Measurements from ENCODE around the gene NHS.

The NHS gene

DNA sequence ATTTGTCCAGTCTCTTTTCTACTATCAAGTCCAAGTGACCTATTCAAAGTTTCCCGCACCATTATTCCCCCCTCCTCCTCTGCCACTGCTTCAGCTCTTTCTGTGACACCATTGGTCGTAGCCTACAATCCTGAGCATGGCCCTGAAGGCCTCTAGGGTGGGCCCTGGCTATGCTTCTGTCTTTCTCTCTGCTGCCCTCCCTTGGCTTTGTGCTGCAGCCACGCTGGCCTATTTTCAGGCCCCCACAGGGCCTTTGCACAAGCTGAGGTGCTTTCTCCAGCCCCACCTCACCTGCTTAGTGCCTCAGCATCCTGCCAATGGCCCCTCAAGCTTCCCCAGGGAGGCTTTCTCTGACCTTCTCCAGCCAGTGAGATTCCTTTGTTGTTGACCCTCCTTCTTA, 156.5 kb downstream of the NHS start:
- H3K9me3 ChIP-seq (ENCODE audit: insufficient read depth, low read length, severe bottlenecking) = no peaks in the 10 kb centered on the region
- H3K9ac ChIP-seq (ENCODE audit: low read depth, low read length) = no peak overlapping the region
- H2AFZ ChIP-seq (ENCODE audit: low read depth, low read length) = no peak overlapping the region
- ATAC-seq (ENCODE audit: insufficient read depth, low read depth) = no peak
- TF ChIP-seq, protein P1, sequence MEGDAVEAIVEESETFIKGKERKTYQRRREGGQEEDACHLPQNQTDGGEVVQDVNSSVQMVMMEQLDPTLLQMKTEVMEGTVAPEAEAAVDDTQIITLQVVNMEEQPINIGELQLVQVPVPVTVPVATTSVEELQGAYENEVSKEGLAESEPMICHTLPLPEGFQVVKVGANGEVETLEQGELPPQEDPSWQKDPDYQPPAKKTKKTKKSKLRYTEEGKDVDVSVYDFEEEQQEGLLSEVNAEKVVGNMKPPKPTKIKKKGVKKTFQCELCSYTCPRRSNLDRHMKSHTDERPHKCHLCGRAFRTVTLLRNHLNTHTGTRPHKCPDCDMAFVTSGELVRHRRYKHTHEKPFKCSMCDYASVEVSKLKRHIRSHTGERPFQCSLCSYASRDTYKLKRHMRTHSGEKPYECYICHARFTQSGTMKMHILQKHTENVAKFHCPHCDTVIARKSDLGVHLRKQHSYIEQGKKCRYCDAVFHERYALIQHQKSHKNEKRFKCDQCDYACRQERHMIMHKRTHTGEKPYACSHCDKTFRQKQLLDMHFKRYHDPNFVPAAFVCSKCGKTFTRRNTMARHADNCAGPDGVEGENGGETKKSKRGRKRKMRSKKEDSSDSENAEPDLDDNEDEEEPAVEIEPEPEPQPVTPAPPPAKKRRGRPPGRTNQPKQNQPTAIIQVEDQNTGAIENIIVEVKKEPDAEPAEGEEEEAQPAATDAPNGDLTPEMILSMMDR (IDR thresholded peaks at IDR 0.05; ENCODE audit: borderline replicate concordance, extremely low read depth, low read length, poor library complexity, severe bottlenecking) = no peak
- no peaks in the 10 kb centered on the region for H4K20me1 ChIP-seq (ENCODE audit: insufficient read depth, low read length)
- H3K36me3 ChIP-seq (ENCODE audit: insufficient read depth, low read length) = no peaks in the 10 kb centered on the region
- no peaks in the 10 kb centered on the region for H3K27me3 ChIP-seq (ENCODE audit: insufficient read depth, low read length, poor library complexity)
- H3K27ac ChIP-seq (ENCODE audit: low read length) = no peak overlapping the region
- no peak overlapping the region for H3K4me2 ChIP-seq (ENCODE audit: insufficient read depth, low read length)
- no peaks in the 10 kb centered on the region for H3K79me2 ChIP-seq (ENCODE audit: insufficient read depth, low read length)
- no peak overlapping the region for H3K4me3 ChIP-seq (ENCODE audit: low read depth in 1 of 2, low read length in 2 of 2)
- H3K4me1 ChIP-seq (ENCODE audit: insufficient read depth, low read length) = 0 out of 2 replicates have a peak, but pooled peaks cover 2% of the 10 kb centered on the region
- DNase-seq = no peak

DNA sequence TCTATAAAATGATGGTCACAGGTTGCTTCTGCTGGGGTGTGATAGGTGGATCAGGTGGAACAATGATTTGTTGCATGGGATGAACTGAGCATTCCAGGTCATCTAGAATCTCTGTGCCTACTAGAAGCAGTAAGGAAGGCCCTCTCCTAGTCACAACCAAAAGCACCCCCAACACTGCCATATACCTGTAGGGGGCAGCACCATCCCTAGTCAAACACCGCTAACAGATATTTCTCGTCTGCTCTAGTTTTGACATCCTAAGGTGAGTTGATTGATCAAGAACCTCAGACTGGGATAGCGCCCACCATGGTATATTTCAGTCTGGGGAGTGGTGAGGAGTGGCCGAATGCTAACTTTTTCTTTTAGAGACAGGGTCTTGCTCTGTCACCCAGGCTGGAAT, 160.2 kb downstream of the NHS start:
- no peak overlapping the region for H3K9ac ChIP-seq (ENCODE audit: low read depth, low read length)
- DNase-seq = peak; percentile 8
- no peaks in the 10 kb centered on the region for H3K36me3 ChIP-seq (ENCODE audit: insufficient read depth, low read length)
- ATAC-seq (ENCODE audit: insufficient read depth, low read depth) = no peak
- H4K20me1 ChIP-seq (ENCODE audit: insufficient read depth, low read length) = no peaks in the 10 kb centered on the region
- no peaks in the 10 kb centered on the region for H3K4me1 ChIP-seq (ENCODE audit: insufficient read depth, low read length)
- H3K4me3 ChIP-seq (ENCODE audit: low read depth in 1 of 2, low read length in 2 of 2) = no peak overlapping the region
- H3K4me2 ChIP-seq (ENCODE audit: insufficient read depth, low read length) = no peak overlapping the region
- H3K79me2 ChIP-seq (ENCODE audit: insufficient read depth, low read length) = no peaks in the 10 kb centered on the region
- no peak overlapping the region for H3K27ac ChIP-seq (ENCODE audit: low read length)
- no peak for TF ChIP-seq EZH2 (IDR thresholded peaks at IDR 0.05; ENCODE audit: borderline replicate concordance, low read depth, low read length, severe bottlenecking)
- TF ChIP-seq, protein P1 (IDR thresholded peaks at IDR 0.05; ENCODE audit: borderline replicate concordance, extremely low read depth, low read length, poor library complexity, severe bottlenecking) = peak; percentile 43
- H2AFZ ChIP-seq (ENCODE audit: low read depth, low read length) = no peak overlapping the region
- H3K27me3 ChIP-seq (ENCODE audit: insufficient read depth, low read length, poor library complexity) = no peaks in the 10 kb centered on the region
- no peaks in the 10 kb centered on the region for H3K9me3 ChIP-seq (ENCODE audit: insufficient read depth, low read length, severe bottlenecking)

DNA sequence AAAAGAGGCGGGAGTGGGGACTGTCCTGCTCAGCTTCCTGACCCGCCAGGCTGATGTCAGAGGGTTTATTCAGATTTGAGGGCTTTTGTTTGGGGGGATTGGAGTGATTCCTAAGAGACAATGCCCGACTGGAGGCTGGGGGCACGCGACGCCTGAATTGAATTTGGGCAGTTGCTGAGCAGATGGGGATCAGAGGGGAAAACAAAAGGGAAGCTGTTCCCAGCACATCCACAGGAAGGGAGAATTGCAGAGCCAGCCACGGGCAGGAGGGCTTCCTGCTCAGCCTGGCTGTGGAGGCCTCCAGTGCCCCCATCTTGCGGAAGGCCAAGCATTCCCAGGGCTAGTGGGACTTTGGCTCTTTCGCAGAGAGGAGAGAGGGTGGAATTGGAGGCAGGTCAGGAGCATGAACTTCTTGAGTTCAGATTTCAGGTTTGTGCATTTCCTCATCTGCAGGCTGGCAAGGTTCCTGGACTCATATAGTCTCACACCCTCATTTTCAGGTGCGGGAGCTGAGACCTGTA, 162.8 kb downstream of the NHS start:
- DNase-seq = no peak
- H3K4me1 ChIP-seq (ENCODE audit: insufficient read depth, low read length) = no peaks in the 10 kb centered on the region
- H3K27me3 ChIP-seq (ENCODE audit: insufficient read depth, low read length, poor library complexity) = no peaks in the 10 kb centered on the region
- no peak for TF ChIP-seq EZH2 (IDR thresholded peaks at IDR 0.05; ENCODE audit: borderline replicate concordance, low read depth, low read length, severe bottlenecking)
- TF ChIP-seq, protein P1 (IDR thresholded peaks at IDR 0.05; ENCODE audit: borderline replicate concordance, extremely low read depth, low read length, poor library complexity, severe bottlenecking) = no peak
- no peak overlapping the region for H3K4me2 ChIP-seq (ENCODE audit: insufficient read depth, low read length)
- no peak for ATAC-seq (ENCODE audit: insufficient read depth, low read depth)
- no peak overlapping the region for H2AFZ ChIP-seq (ENCODE audit: low read depth, low read length)
- no peaks in the 10 kb centered on the region for H3K79me2 ChIP-seq (ENCODE audit: insufficient read depth, low read length)
- H3K36me3 ChIP-seq (ENCODE audit: insufficient read depth, low read length) = no peaks in the 10 kb centered on the region
- H3K9ac ChIP-seq (ENCODE audit: low read depth, low read length) = no peak overlapping the region
- H4K20me1 ChIP-seq (ENCODE audit: insufficient read depth, low read length) = no peaks in the 10 kb centered on the region
- H3K27ac ChIP-seq (ENCODE audit: low read length) = no peak overlapping the region
- no peak overlapping the region for H3K4me3 ChIP-seq (ENCODE audit: low read depth in 1 of 2, low read length in 2 of 2)
- no peaks in the 10 kb centered on the region for H3K9me3 ChIP-seq (ENCODE audit: insufficient read depth, low read length, severe bottlenecking)

DNA sequence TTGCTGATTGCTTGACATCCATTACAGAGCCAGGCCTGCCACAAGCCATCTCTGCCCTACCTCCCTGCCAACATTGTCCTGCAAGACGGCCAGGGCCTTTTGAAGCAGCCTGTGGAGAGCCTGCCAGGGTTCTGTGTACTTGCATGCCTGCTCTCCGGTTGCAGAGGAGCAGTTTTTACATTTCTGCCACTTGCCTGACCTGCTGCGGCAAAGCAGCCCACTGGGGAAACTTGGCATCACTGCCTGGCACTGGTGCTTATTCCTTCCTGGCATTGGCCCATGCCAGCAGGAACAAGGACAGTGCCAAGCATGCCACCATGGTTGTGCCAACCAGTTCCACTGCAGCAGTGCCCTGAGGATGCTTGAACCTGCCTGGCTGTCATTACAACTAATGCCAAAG, 167.1 kb downstream of the NHS start:
- TF ChIP-seq, protein P1 (IDR thresholded peaks at IDR 0.05; ENCODE audit: borderline replicate concordance, extremely low read depth, low read length, poor library complexity, severe bottlenecking) = no peak
- no peak for TF ChIP-seq EZH2 (IDR thresholded peaks at IDR 0.05; ENCODE audit: borderline replicate concordance, low read depth, low read length, severe bottlenecking)
- Histone ChIP-seq H3K4me3 (ENCODE audit: low read depth in 1 of 2, low read length in 2 of 2) (no peak overlapping the region), H3K4me1 (ENCODE audit: insufficient read depth, low read length) (no peaks in the 10 kb centered on the region), H3K79me2 (ENCODE audit: insufficient read depth, low read length) (no peaks in the 10 kb centered on the region), H3K36me3 (ENCODE audit: insufficient read depth, low read length) (no peaks in the 10 kb centered on the region), H3K27ac (ENCODE audit: low read length) (no peak overlapping the region), H3K4me2 (ENCODE audit: insufficient read depth, low read length) (no peak overlapping the region), H3K27me3 (ENCODE audit: insufficient read depth, low read length, poor library complexity) (no peaks in the 10 kb centered on the region), H2AFZ (ENCODE audit: low read depth, low read length) (no peak overlapping the region), H4K20me1 (ENCODE audit: insufficient read depth, low read length) (no peaks in the 10 kb centered on the region), H3K9ac (ENCODE audit: low read depth, low read length) (no peak overlapping the region), H3K9me3 (ENCODE audit: insufficient read depth, low read length, severe bottlenecking) (no peaks in the 10 kb centered on the region)
- DNase-seq (no peak), ATAC-seq (ENCODE audit: insufficient read depth, low read depth) (no peak)
